ENCODE results near the gene MT1B. TPM values are rescaled to one million over a fixed set of nuclear protein-coding genes. Genes with fewer than 3 reads are reported as not detected.

MT1B gene
- total RNA-seq, 4 donors from 2014 or later, result not detected

GRCh38 chr16:56697456-56698155 is 45.9 kb downstream of the MT1B start:
- no peaks in the 10 kb centered on the region for H3K27me3 ChIP-seq
- no peaks in the 10 kb centered on the region for H3K9me3 ChIP-seq
- no peak overlapping the region for H3K27ac ChIP-seq
- no peaks in the 10 kb centered on the region for H3K36me3 ChIP-seq
- no peak overlapping the region for H3K4me3 ChIP-seq (replicated peaks in 1 of 3)
- TF ChIP-seq, protein P1, sequence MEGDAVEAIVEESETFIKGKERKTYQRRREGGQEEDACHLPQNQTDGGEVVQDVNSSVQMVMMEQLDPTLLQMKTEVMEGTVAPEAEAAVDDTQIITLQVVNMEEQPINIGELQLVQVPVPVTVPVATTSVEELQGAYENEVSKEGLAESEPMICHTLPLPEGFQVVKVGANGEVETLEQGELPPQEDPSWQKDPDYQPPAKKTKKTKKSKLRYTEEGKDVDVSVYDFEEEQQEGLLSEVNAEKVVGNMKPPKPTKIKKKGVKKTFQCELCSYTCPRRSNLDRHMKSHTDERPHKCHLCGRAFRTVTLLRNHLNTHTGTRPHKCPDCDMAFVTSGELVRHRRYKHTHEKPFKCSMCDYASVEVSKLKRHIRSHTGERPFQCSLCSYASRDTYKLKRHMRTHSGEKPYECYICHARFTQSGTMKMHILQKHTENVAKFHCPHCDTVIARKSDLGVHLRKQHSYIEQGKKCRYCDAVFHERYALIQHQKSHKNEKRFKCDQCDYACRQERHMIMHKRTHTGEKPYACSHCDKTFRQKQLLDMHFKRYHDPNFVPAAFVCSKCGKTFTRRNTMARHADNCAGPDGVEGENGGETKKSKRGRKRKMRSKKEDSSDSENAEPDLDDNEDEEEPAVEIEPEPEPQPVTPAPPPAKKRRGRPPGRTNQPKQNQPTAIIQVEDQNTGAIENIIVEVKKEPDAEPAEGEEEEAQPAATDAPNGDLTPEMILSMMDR (IDR thresholded peaks at IDR 0.05), result no peak
- no peak for TF ChIP-seq POLR2A (IDR thresholded peaks at IDR 0.05)
- H3K4me1 ChIP-seq, result no peaks in the 10 kb centered on the region
- 94 to 97% methylated on average over 5 of the region's 5 CpGs for WGBS, 2 donors
- intact Hi-C loops (cut with DNase I), result loop anchor here (5.0 kb wide), 1 partner anchor 180 kb away; no protein-coding TSS in a partner anchor
- DNase-seq, result no peak

GRCh38 chr16:56700195-56700594 is 48.5 kb downstream of the MT1B start:
- no peak for DNase-seq
- no peaks in the 10 kb centered on the region for H3K4me1 ChIP-seq
- WGBS, 2 donors, result 46 to 58% methylated on average over 1 of the region's 1 CpG
- no peaks in the 10 kb centered on the region for H3K9me3 ChIP-seq
- H3K4me3 ChIP-seq (replicated peaks in 1 of 3), result no peak overlapping the region
- intact Hi-C loops (cut with DNase I), result loop anchor here (5.0 kb wide), 1 partner anchor 123 kb away; no protein-coding TSS in a partner anchor
- TF ChIP-seq POLR2A (IDR thresholded peaks at IDR 0.05), result no peak
- TF ChIP-seq, protein P1 (IDR thresholded peaks at IDR 0.05), result no peak
- no peak overlapping the region for H3K27ac ChIP-seq
- H3K36me3 ChIP-seq, result no peaks in the 10 kb centered on the region
- no peaks in the 10 kb centered on the region for H3K27me3 ChIP-seq

- Histone ChIP-seq H3K27ac (no peak overlapping the region), H3K27me3 (no peaks in the 10 kb centered on the region), H3K36me3 (no peaks in the 10 kb centered on the region), H3K4me3 (replicated peaks in 1 of 3) (no peak overlapping the region), H3K9me3 (no peaks in the 10 kb centered on the region), H3K4me1 (no peaks in the 10 kb centered on the region)
- intact Hi-C loops (cut with DNase I), result loop anchor here (5.0 kb wide), 1 partner anchor 123 kb away; no protein-coding TSS in a partner anchor
- TF ChIP-seq POLR2A (IDR thresholded peaks at IDR 0.05), result no peak
- TF ChIP-seq, protein P1 (IDR thresholded peaks at IDR 0.05), result no peak
- whole genome bisulfite sequencing, 2 donors, result 92 to 100% methylated on average over 1 of the region's 1 CpG
- no peak for DNase-seq
Measured at GRCh38 chr16:56700631-56701030, 48.9 kb downstream of the MT1B start.

- no peak for DNase-seq
- H3K4me3 ChIP-seq (replicated peaks in 1 of 3), result no peak overlapping the region
- no peaks in the 10 kb centered on the region for H3K36me3 ChIP-seq
- intact Hi-C loops (cut with DNase I), result loop anchor here (5.0 kb wide), 1 partner anchor 124 kb away; no protein-coding TSS in a partner anchor
- no peaks in the 10 kb centered on the region for H3K27me3 ChIP-seq
- H3K9me3 ChIP-seq, result no peaks in the 10 kb centered on the region
- H3K4me1 ChIP-seq, result no peaks in the 10 kb centered on the region
- 79% methylated on average over 7 of the region's 7 CpGs for WGBS, 2 donors
- no peak for TF ChIP-seq POLR2A (IDR thresholded peaks at IDR 0.05)
- TF ChIP-seq, protein P1 (IDR thresholded peaks at IDR 0.05), result no peak
- H3K27ac ChIP-seq, result no peak overlapping the region
Measured at GRCh38 chr16:56701534-56701933, 49.8 kb downstream of the MT1B start.

Other genes starting within 250 kb of the MT1B start
- 100 to 1,000 TPM; 130 to 167 (median 146) TPM for gene AMFR, start 226.3 kb upstream of the MT1B start, total RNA-seq
- 100 to 1,000 TPM in 1 of 4 donors, 10 to 100 TPM in 3; 55.0 to 120 (median 68.2) TPM for gene NUDT21, start 200.6 kb upstream of the MT1B start, total RNA-seq
- 10 to 100 TPM; 28.4 to 75.3 (median 58.7) TPM for gene OGFOD1, start 200.3 kb upstream of the MT1B start, total RNA-seq
- gene BBS2, start 131.9 kb upstream of the MT1B start, total RNA-seq, result 10 to 100 TPM; 55.1 to 98.6 (median 57.4) TPM
- gene MT4, start 86.8 kb upstream of the MT1B start, total RNA-seq, result not detected
- not detected for gene MT3, start 62.4 kb upstream of the MT1B start, total RNA-seq
- gene MT2A, start 43.3 kb upstream of the MT1B start, total RNA-seq, result 100 to 1,000 TPM in 1 of 4 donors, 10 to 100 TPM in 3; 42.8 to 285 (median 54.6) TPM
- 1,000 to 10,000 TPM in 1 of 4 donors, 100 to 1,000 TPM in 3; 111 to 1,129 (median 368) TPM for gene MT1E, start 26.1 kb upstream of the MT1B start, total RNA-seq
- 10 to 100 TPM in 3 of 4 donors, 1 to 10 TPM in 1; 7.1 to 45.5 (median 33.8) TPM for gene MT1M, start 19.2 kb upstream of the MT1B start, total RNA-seq
- 10 to 100 TPM in 3 of 4 donors, 1 to 10 TPM in 1; 7.1 to 23.6 (median 16.8) TPM for gene MT1A, start 13.2 kb upstream of the MT1B start, total RNA-seq
- gene MT1F, start 6.1 kb downstream of the MT1B start, total RNA-seq, result 100 to 1,000 TPM in 1 of 4 donors, 10 to 100 TPM in 3; 25.8 to 220 (median 45.1) TPM
- 100 to 1,000 TPM; 410 to 930 (median 704) TPM for gene MT1G, start 16.2 kb downstream of the MT1B start, total RNA-seq
- 100 to 1,000 TPM in 1 of 4 donors, 10 to 100 TPM in 2, not detected in 1; 45.4 to 179 (median 62.8) TPM for gene MT1H, start 17.9 kb downstream of the MT1B start, total RNA-seq
- gene MT1X, start 30.6 kb downstream of the MT1B start, total RNA-seq, result 1,000 to 10,000 TPM in 1 of 4 donors, 100 to 1,000 TPM in 3; 314 to 2,825 (median 445) TPM
- 100 to 1,000 TPM in 2 of 4 donors, 10 to 100 TPM in 2; 70.1 to 150 (median 97.4) TPM for gene NUP93, start 78.2 kb downstream of the MT1B start, total RNA-seq
- not detected for gene SLC12A3, start 213.3 kb downstream of the MT1B start, total RNA-seq

Data from thyroid gland (tissue), 4 donors.